Stimulated activated CD8-positive, alpha-beta memory T cell treated with anti-CD3 and anti-CD28 coated beads, Interleukin-7, amount 100 ng/mL, for 4 hours (primary cell): ENCODE results near the gene GATAD2A.
"Not testable (repeated sequence)": the region's sequence is repeated elsewhere in the genome, so short reads cannot be mapped to it uniquely, and the experiment has no call there.

ENCODE experiments used
- DNase-seq, 2 donors: peaks; one replicate each; pipeline ENCODE4 v3.0.0-alpha.2; 2020; ENCODE audit warnings: low read depth in 2 of 2

Gene GATAD2A

GRCh38 chr19:19388568-19389555 lies 16.6 kb upstream of the GATAD2A start:
- DNase-seq, result no peak

GRCh38 chr19:19389683-19390082 lies 15.8 kb upstream of the GATAD2A start:
- not testable (repeated sequence) for DNase-seq

- DNase-seq, result not testable (repeated sequence)
Observed at GRCh38 chr19:19394333-19394732, 11.1 kb upstream of the GATAD2A start.

- DNase-seq, result no peak
Observed at GRCh38 chr19:19399733-19400433, 5.6 kb upstream of the GATAD2A start.

- no peak for DNase-seq
Observed at GRCh38 chr19:19402656-19403372, 2.7 kb upstream of the GATAD2A start.

GRCh38 chr19:19403373-19403901 lies 2.0 kb upstream of the GATAD2A start:
- no peak for DNase-seq

GRCh38 chr19:19405971-19406877 lies 749 bp downstream of the GATAD2A start:
- DNase-seq, result peak in 1 of 2 donors; percentile 57

GRCh38 chr19:19406878-19407632 lies 1.6 kb downstream of the GATAD2A start:
- peak; percentile 39 to 42 for DNase-seq

- DNase-seq, result no peak
Observed at GRCh38 chr19:19407633-19407930, 2.1 kb downstream of the GATAD2A start.

GRCh38 chr19:19409205-19409604 lies 3.7 kb downstream of the GATAD2A start:
- DNase-seq, result no peak

GRCh38 chr19:19409631-19410030 lies 4.2 kb downstream of the GATAD2A start:
- no peak for DNase-seq

GRCh38 chr19:19410553-19411550 lies 5.4 kb downstream of the GATAD2A start:
- DNase-seq, result no peak

- no peak for DNase-seq
Observed at GRCh38 chr19:19416280-19416679, 10.8 kb downstream of the GATAD2A start.

- no peak for DNase-seq
Observed at GRCh38 chr19:19417046-19417445, 11.6 kb downstream of the GATAD2A start.

GRCh38 chr19:19417628-19418245 lies 12.3 kb downstream of the GATAD2A start:
- DNase-seq, result no peak

- no peak for DNase-seq
Observed at GRCh38 chr19:19418555-19419260, 13.2 kb downstream of the GATAD2A start.

- peak; percentile 38 to 40 for DNase-seq
Observed at GRCh38 chr19:19420570-19421298, 15.3 kb downstream of the GATAD2A start.
